GM23248 (cell line): ENCODE data around the gene DCST2. TPM values are rescaled to one million over a fixed set of nuclear protein-coding genes. Genes with fewer than 3 reads are reported as not detected.
"Not testable (repeated sequence)": the region's sequence is repeated elsewhere in the genome, so short reads cannot be mapped to it uniquely, and the experiment has no call there.

Experiments
- DNase-seq: peaks from one replicate; pipeline ENCODE4 v3.0.0-alpha.2; 2015
- H2AFZ ChIP-seq: fragments of 200-600 bp; sonication (generic); 2 replicates; pipeline ENCODE4 v1.6.1; 2016; ENCODE audit warnings: antibody characterized with exemption
- H3F3A ChIP-seq: fragments of 200-600 bp; sonication (generic); 2 replicates; pipeline ENCODE4 v1.6.1; 2016; ENCODE audit warnings: mild to moderate bottlenecking, antibody characterized with exemption, mixed run types; ENCODE audit not compliant: insufficient read depth
- H3K27ac ChIP-seq: fragments of 200-600 bp; sonication (generic); 2 replicates; pipeline ENCODE4 v1.5.1; 2016; ENCODE audit warnings: mild to moderate bottlenecking
- H3K27me3 ChIP-seq: fragments of 200-600 bp; sonication (generic); replicated peaks from 2 replicates; pipeline ENCODE4 v1.6.1; 2016; ENCODE audit warnings: mild to moderate bottlenecking; ENCODE audit not compliant: insufficient read depth
- H3K36me3 ChIP-seq: fragments of 200-600 bp; sonication (generic); 2 replicates; pipeline ENCODE4 v1.6.1; 2016; ENCODE audit warnings: low read depth, mild to moderate bottlenecking
- H3K4me1 ChIP-seq: fragments of 200-600 bp; sonication (generic); 2 replicates; pipeline ENCODE4 v1.6.1; 2016; ENCODE audit warnings: mild to moderate bottlenecking; ENCODE audit not compliant: insufficient read depth
- H3K4me2 ChIP-seq: fragments of 200-600 bp; sonication (generic); one replicate; pipeline ENCODE4 v1.6.1; 2016; ENCODE audit warnings: mild to moderate bottlenecking; ENCODE audit not compliant: unreplicated experiment
- H3K4me3 ChIP-seq: fragments of 200-600 bp; sonication (generic); 2 replicates; pipeline ENCODE4 v1.5.1; 2016; ENCODE audit warnings: mild to moderate bottlenecking
- H3K79me2 ChIP-seq: fragments of 200-600 bp; sonication (generic); 2 replicates; pipeline ENCODE4 v1.6.1; 2016; ENCODE audit warnings: mild to moderate bottlenecking; ENCODE audit not compliant: insufficient read depth
- H3K9ac ChIP-seq: fragments of 200-600 bp; sonication (generic); 2 replicates; pipeline ENCODE4 v1.6.1; 2016; ENCODE audit warnings: mild to moderate bottlenecking
- H3K9me2 ChIP-seq: fragments of 200-600 bp; sonication (generic); 2 replicates; pipeline ENCODE4 v1.6.1; 2016; ENCODE audit warnings: mixed run types, mild to moderate bottlenecking, moderate library complexity; ENCODE audit not compliant: insufficient read depth
- H3K9me3 ChIP-seq: fragments of 200-600 bp; sonication (generic); one replicate; pipeline ENCODE4 v1.6.1; 2017; ENCODE audit warnings: low read depth
- H4K20me1 ChIP-seq: fragments of 200-600 bp; sonication (generic); 2 replicates; pipeline ENCODE4 v1.6.0; 2016; ENCODE audit not compliant: insufficient read depth
- EZH2 ChIP-seq: fragments of 200-600 bp; sonication (generic); IDR thresholded peaks from 2 replicates; pipeline ENCODE4 v1.6.1; 2018; ENCODE audit warnings: antibody characterized with exemption, mild to moderate bottlenecking; ENCODE audit not compliant: insufficient read depth, poor library complexity, severe bottlenecking
- EZH2phosphoT487 ChIP-seq: fragments of 200-600 bp; sonication (generic); IDR thresholded peaks from 2 replicates; pipeline ENCODE4 v1.6.1; 2018; ENCODE audit warnings: antibody characterized with exemption, moderate library complexity, mild to moderate bottlenecking, low read depth; ENCODE audit not compliant: insufficient read depth
- WGBS, 2 experiments: methylation state at CpG; one replicate each; pipeline ENCODE4 v1.1.6; 2015 to 2017; ENCODE audit warnings: low lambda C conversion rate in 2 of 2, low coverage in 1 of 2; ENCODE audit errors: missing lambda C conversion rate in 2 of 2; 5-methylcytosine and 5-hydroxymethylcytosine counted together
- in situ Hi-C: fragments of 300-500 bp; cut with MboI; formaldehyde crosslinking; loops from 2 replicates; pipeline ENCODE4 v1.15.0; 2020
- polyA plus RNA-seq: library from polyadenylated mRNA; unstranded; fragments of >200 nt; fragmentation: Nextera tagmentation; extraction: Ambion mirVana; gene quantifications from 2 replicates; pipeline ENCODE4 v1.2.1, GENCODE V29; 2016
- total RNA-seq: library from RNA; depleted of rRNA; stranded (reverse); fragments of >200 nt; shearing (Covaris generic); gene quantifications from 2 replicates; pipeline ENCODE4 v1.2.3, GENCODE V29; 2014

Gene DCST2
- total and polyA plus RNA-seq, 2 experiments from 2014 or later: 0.14 TPM; not detected in 1

DNA sequence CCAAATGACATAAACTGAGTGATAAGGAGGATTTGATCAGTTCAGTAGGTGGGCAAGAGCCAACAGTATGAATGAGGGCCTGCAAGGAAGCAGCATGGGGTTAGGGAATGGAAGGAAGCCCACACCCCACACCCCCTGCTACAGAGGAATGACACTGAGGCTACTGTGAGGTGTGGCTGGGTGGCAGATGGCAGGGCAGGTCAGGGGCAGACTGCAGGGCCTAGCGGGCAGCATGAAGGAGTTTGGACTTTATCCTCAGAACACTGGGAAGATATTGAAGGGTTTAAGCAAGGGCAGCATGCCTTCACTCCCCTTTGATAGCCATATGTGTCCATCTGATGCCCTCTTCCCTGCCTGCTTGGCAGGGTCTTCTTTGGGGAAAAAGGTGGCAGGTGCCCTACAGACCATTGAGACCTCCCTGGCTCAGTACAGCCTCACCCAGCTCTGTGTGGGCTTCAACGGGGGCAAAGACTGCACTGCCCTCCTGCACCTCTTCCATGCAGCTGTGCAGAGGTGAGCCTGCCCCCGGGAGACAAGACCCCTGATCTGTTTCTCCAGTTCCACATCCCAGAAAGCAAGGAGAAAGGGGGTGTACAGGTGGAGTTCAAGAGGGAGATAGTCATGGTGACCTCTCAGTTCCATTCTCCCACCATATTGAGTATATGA is 44.3 kb downstream of the DCST2 start:
- H2AFZ ChIP-seq: no peak overlapping the region
- H3K27me3 ChIP-seq: no peaks in the 10 kb centered on the region
- no peaks in the 10 kb centered on the region for H4K20me1 ChIP-seq
- 0 out of 2 replicates have a peak, but pooled peaks cover 8% of the 10 kb centered on the region for H3K36me3 ChIP-seq
- H3K79me2 ChIP-seq: peaks cover 37% of the 10 kb centered on the region
- no peak overlapping the region for H3K4me2 ChIP-seq
- no peak for TF ChIP-seq EZH2phosphoT487
- TF ChIP-seq EZH2: no peak
- no peaks in the 10 kb centered on the region for H3F3A ChIP-seq
- H3K9me2 ChIP-seq: no peaks in the 10 kb centered on the region
- in situ Hi-C loops: no loop called here
- WGBS, 2 experiments: 69 to 75% methylated on average over 3 of the region's 3 CpGs
- H3K9me3 ChIP-seq: no peaks in the 10 kb centered on the region
- no peak overlapping the region for H3K4me3 ChIP-seq
- DNase-seq: no peak
- H3K9ac ChIP-seq: no peak overlapping the region
- H3K27ac ChIP-seq: no peak overlapping the region
- H3K4me1 ChIP-seq: no peaks in the 10 kb centered on the region

DNA sequence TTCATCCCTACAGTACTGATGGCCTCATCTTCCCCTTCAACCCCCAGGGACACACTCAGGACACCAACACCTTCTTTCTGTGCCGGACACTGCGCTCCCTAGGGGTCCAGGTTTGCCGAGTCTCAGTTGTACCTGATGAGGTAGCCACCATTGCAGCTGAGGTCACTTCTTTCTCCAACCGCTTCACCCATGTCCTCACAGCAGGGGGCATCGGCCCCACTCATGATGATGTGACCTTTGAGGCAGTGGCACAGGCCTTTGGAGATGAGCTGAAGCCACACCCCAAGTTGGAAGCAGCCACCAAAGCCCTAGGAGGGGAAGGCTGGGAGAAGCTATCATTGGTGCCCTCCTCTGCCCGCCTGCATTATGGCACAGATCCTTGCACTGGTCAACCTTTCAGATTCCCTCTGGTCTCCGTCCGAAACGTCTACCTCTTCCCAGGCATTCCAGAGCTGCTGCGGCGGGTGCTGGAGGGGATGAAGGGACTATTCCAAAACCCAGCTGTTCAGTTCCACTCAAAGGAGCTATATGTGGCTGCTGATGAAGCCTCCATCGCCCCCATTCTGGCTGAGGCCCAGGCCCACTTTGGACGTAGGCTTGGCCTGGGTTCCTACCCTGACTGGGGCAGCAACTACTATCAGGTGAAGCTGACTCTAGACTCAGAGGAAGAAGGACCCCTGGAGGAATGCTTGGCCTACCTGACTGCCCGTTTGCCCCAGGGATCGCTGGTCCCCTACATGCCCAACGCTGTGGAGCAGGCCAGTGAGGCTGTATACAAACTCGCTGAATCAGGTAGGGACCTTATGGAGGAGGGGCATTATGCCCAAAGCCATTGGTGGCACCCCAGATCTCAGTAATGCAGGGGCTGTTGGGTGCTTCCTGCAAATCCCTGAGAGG is 45.3 kb downstream of the DCST2 start:
- H3K27ac ChIP-seq: no peak overlapping the region
- H3K9ac ChIP-seq: no peak overlapping the region
- WGBS, 2 experiments: 89 to 93% methylated on average over 17 of the region's 17 CpGs
- no peaks in the 10 kb centered on the region for H4K20me1 ChIP-seq
- H3K9me3 ChIP-seq: no peaks in the 10 kb centered on the region
- no peak for DNase-seq
- H2AFZ ChIP-seq: no peak overlapping the region
- H3K27me3 ChIP-seq: no peaks in the 10 kb centered on the region
- H3F3A ChIP-seq: no peaks in the 10 kb centered on the region
- H3K79me2 ChIP-seq: peaks cover 47% of the 10 kb centered on the region
- 0 out of 2 replicates have a peak, but pooled peaks cover 8% of the 10 kb centered on the region for H3K36me3 ChIP-seq
- H3K4me3 ChIP-seq: no peak overlapping the region
- in situ Hi-C loops: no loop called here
- no peaks in the 10 kb centered on the region for H3K9me2 ChIP-seq
- TF ChIP-seq EZH2phosphoT487 (no peak), EZH2 (no peak)
- H3K4me1 ChIP-seq: peaks cover 5% of the 10 kb centered on the region
- no peak overlapping the region for H3K4me2 ChIP-seq

GRCh38 chr1:154987326-154987725 is 46.3 kb downstream of the DCST2 start:
- Histone ChIP-seq H3K27me3 (no peaks in the 10 kb centered on the region), H3F3A (no peaks in the 10 kb centered on the region; the same call in 1 of the 2 replicates), H3K4me1 (peaks cover 5% of the 10 kb centered on the region), H3K4me2 (no peak overlapping the region), H3K9me3 (no peaks in the 10 kb centered on the region), H3K79me2 (peaks cover 48% of the 10 kb centered on the region), H2AFZ (no peak overlapping the region), H3K9ac (no peak overlapping the region), H3K4me3 (no peak overlapping the region), H3K36me3 (0 out of 2 replicates have a peak, but pooled peaks cover 8% of the 10 kb centered on the region), H4K20me1 (no peaks in the 10 kb centered on the region), H3K9me2 (no peaks in the 10 kb centered on the region), H3K27ac (no peak overlapping the region)
- peak; percentile 33 for DNase-seq
- TF ChIP-seq EZH2: no peak
- no peak for TF ChIP-seq EZH2phosphoT487
- WGBS, 2 experiments: 51 to 52% methylated on average over 6 of the region's 6 CpGs
- in situ Hi-C loops: no loop called here

DNA sequence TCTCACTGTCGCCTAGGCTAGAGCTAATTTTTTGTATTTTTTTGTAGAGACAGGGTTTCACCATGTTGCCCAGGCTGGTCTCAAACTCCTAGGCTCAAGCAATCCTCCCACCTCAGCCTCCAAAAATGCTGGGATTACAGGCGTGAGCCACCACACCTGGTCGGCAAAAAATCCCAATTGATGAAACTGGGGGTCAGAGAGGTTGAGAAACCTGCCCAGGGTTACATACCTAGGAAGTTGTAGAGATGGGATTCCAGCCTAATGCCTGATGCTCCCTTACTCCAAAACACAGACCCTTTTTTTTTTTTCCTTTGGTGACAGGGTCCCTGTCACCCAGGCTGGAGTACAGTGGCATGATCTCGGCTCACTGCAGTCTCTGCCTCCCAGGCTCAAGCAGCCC is 46.8 kb downstream of the DCST2 start:
- H3K36me3 ChIP-seq, H3K9me2 ChIP-seq, H3K9me3 ChIP-seq, H4K20me1 ChIP-seq, H3K27me3 ChIP-seq, H3K4me3 ChIP-seq, H3K9ac ChIP-seq, H3K27ac ChIP-seq, H3K4me2 ChIP-seq, H2AFZ ChIP-seq, H3K4me1 ChIP-seq, in situ Hi-C loops, DNase-seq, H3F3A ChIP-seq: not testable (repeated sequence)
- 89% methylated on average over 4 of the region's 4 CpGs for WGBS, 2 experiments
- H3K79me2 ChIP-seq: peaks cover 50% of the 10 kb centered on the region
